Measurements from ENCODE around the gene ASB11. TPM values are rescaled to one million over a fixed set of nuclear protein-coding genes. Genes with fewer than 3 reads are reported as not detected.

Gene ASB11
- total RNA-seq, 2 donors from 2014 or later = 0.52 TPM; not detected in 1

DNA sequence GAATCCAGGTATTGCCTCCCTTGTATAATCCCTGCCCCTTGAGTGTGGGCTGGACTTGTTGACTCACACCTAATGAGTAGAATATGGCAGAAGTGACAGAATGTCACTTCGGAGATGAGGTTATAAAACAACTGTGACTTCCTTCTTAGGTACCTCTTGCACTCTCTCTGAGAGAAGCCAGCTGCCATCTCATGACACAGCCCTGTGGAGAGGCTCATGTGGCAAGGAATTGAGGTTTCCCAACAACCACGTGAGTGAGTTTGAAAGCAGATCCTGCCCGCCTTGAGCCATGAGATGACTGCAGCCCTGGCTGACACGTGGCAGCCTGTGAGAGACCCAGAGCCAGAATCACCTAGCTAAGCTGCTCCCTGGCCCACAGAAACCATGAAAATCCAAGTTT is 13.5 kb downstream of the ASB11 start:
- peak overlapping the region; percentile 46 to 83 (median 64) for H3K27ac ChIP-seq
- 0 to 32% methylated on average over 3 to 4 of the region's 4 CpGs for WGBS, 2 donors
- no peaks in the 10 kb centered on the region for H3K36me3 ChIP-seq (replicated peaks in 1 of 2; ENCODE audit: insufficient read depth in 1 of 2, low read depth in 2 of 2)
- no peak overlapping the region for H3K4me3 ChIP-seq
- H3K9me3 ChIP-seq = no peaks in the 10 kb centered on the region
- TF ChIP-seq, protein P1, sequence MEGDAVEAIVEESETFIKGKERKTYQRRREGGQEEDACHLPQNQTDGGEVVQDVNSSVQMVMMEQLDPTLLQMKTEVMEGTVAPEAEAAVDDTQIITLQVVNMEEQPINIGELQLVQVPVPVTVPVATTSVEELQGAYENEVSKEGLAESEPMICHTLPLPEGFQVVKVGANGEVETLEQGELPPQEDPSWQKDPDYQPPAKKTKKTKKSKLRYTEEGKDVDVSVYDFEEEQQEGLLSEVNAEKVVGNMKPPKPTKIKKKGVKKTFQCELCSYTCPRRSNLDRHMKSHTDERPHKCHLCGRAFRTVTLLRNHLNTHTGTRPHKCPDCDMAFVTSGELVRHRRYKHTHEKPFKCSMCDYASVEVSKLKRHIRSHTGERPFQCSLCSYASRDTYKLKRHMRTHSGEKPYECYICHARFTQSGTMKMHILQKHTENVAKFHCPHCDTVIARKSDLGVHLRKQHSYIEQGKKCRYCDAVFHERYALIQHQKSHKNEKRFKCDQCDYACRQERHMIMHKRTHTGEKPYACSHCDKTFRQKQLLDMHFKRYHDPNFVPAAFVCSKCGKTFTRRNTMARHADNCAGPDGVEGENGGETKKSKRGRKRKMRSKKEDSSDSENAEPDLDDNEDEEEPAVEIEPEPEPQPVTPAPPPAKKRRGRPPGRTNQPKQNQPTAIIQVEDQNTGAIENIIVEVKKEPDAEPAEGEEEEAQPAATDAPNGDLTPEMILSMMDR (IDR thresholded peaks at IDR 0.05) = no peak
- TF ChIP-seq POLR2A (IDR thresholded peaks at IDR 0.05) = peak; percentile 29 to 47 (median 42)
- H3K27me3 ChIP-seq = no peaks in the 10 kb centered on the region
- peaks cover 33% of the 10 kb centered on the region for H3K4me1 ChIP-seq
- ATAC-seq = peak; percentile 85
- peak; percentile 70 to 88 (median 82) for DNase-seq
- intact Hi-C loops (cut with DNase I) = no loop called here

DNA sequence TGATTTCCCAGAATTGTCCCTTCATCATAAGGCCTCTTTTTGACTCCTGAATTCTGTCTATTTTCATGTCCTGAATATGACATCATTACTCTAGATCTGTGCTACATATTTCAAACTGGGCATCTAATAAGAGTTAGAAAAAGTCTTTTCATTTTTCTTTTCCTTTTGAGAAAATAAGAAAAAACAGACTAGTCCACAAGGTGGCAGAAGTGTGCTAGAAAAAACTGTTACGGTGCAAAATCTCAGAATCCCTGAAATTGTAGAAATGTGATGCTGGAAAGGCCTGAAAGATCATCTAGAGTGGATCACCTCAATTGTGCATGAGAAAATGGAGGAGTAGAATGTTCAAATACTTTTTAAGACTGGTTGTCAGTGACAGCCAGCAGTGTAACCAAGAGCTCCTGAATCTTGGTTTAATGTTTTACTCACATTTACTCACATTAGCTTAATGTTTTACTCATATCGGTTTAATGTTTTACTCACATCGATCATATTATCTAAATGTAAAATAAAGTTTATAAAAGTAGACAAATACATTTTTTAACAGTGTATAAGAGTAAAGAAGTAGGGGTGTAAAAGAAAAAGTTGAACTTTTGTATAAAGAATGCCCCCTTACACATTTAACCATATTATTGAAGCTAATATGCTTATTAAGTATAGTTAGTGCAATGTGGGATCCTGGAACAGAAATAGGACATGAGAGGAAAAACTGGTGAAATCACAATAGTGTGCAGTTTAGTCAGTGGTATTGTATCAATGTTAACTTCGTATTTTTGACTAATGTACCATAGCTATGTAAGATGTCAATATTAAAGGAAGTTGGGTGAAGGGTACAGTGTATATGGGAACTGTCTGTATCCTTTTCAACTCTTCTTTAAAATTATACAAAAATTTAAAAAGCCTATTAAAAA is 15.2 kb downstream of the ASB11 start:
- Histone ChIP-seq H3K9me3 (no peaks in the 10 kb centered on the region), H3K4me3 (no peak overlapping the region), H3K36me3 (replicated peaks in 1 of 2; ENCODE audit: insufficient read depth in 1 of 2, low read depth in 2 of 2) (no peaks in the 10 kb centered on the region), H3K27ac (peak overlapping the region; percentile 46 to 83 (median 62)), H3K27me3 (no peaks in the 10 kb centered on the region), H3K4me1 (peaks cover 33% of the 10 kb centered on the region)
- 14 to 15% methylated on average over 4 of the region's 4 CpGs for WGBS, 2 donors
- TF ChIP-seq, protein P1 (IDR thresholded peaks at IDR 0.05) = peak in 6 of 7 experiments; percentile 7 to 49 (median 46)
- TF ChIP-seq POLR2A (IDR thresholded peaks at IDR 0.05) = peak in 2 of 3 donors; percentile 41 to 47
- DNase-seq = peak in 1 of 4 donors; percentile 17
- intact Hi-C loops (cut with DNase I) = no loop called here
- ATAC-seq = peak; percentile 74

DNA sequence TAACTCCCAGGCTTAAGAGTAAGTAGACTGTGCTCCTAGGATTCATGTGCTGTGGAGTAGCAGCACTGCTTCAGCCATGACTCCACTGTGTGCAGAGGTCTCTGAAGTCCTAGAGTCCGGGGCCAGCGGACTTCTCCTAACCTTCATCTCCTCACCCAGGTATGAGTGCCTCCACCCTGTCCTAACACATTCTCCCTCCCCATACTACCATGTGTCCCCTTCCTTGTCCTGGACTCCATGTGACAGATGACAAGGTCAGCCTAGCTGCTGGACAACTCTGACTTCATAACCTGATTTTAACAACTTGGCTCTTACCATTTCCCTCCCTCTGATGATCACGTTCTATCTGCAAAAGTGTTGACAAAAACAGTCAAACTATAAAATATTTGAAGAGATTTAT is 16.7 kb downstream of the ASB11 start:
- DNase-seq (peak in 2 of 4 donors; percentile 16 to 19), ATAC-seq (peak; percentile 32)
- intact Hi-C loops (cut with DNase I) = no loop called here
- TF ChIP-seq, protein P1 (IDR thresholded peaks at IDR 0.05) = no peak
- TF ChIP-seq POLR2A (IDR thresholded peaks at IDR 0.05) = no peak
- 83% methylated on average over 3 of the region's 3 CpGs for WGBS, 2 donors
- Histone ChIP-seq H3K27ac (peak overlapping the region; percentile 46 to 83 (median 62)), H3K4me3 (no peak overlapping the region), H3K4me1 (peaks cover 33% of the 10 kb centered on the region), H3K9me3 (no peaks in the 10 kb centered on the region), H3K27me3 (no peaks in the 10 kb centered on the region), H3K36me3 (replicated peaks in 1 of 2; ENCODE audit: insufficient read depth in 1 of 2, low read depth in 2 of 2) (no peaks in the 10 kb centered on the region)

DNA sequence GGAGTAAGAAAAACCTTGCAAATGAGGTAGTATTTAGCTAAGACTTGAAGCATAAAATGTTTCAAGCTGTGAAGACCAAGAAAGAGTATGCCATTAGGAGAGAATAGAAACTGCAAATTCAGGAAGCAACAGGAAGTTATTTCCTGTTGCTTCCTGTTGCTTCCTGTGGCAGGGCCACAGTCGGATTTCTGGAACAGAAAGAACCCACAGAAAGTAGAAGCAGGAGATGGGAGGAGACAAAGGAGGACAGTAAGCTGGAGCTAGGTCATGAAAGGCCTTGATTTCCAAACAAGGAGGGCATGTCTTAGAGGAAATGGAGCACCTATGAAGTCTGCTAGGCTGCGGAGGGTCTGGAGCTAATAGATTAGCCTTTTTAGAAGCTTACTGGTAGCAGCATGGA is 17.2 kb downstream of the ASB11 start:
- Histone ChIP-seq H3K27me3 (no peaks in the 10 kb centered on the region), H3K36me3 (replicated peaks in 1 of 2; ENCODE audit: insufficient read depth in 1 of 2, low read depth in 2 of 2) (no peaks in the 10 kb centered on the region), H3K4me1 (peaks cover 33% of the 10 kb centered on the region), H3K4me3 (no peak overlapping the region), H3K9me3 (no peaks in the 10 kb centered on the region), H3K27ac (peak overlapping the region; percentile 22 to 83 (median 62))
- DNase-seq (no peak), ATAC-seq (no peak)
- intact Hi-C loops (cut with DNase I) = no loop called here
- 49 to 87% methylated on average over 2 of the region's 2 CpGs for WGBS, 2 donors
- no peak for TF ChIP-seq POLR2A (IDR thresholded peaks at IDR 0.05)
- TF ChIP-seq, protein P1 (IDR thresholded peaks at IDR 0.05) = no peak
